A549 (cell line): ENCODE data around the gene SSX2IP.

Experiments used
- BHLHE40 ChIP-seq: IDR thresholded peaks from 2 replicates; pipeline ENCODE4 v1.6.1; 2012; ENCODE audit warnings: low read depth, low read length, inconsistent platforms
- CTCF ChIP-seq: fragments of >200 bp; sonication (Bioruptor Twin); formaldehyde crosslinking; IDR thresholded peaks from 3 replicates; pipeline ENCODE4 v1.5.1; 2016
- HDAC2 ChIP-seq: fragments of 200-600 bp; sonication (generic); IDR thresholded peaks from 2 replicates; pipeline ENCODE4 v1.6.1; 2016
- JUN ChIP-seq, 2 experiments: fragments of >200 bp; sonication (Bioruptor Twin); formaldehyde crosslinking; IDR thresholded peaks; 2 replicates in 1 of 2; 3 replicates in 1 of 2; pipeline ENCODE4 v1.6.1; 2016 to 2017
- KDM5A ChIP-seq: fragments of 200-600 bp; sonication (generic); IDR thresholded peaks from 2 replicates; pipeline ENCODE4 v1.6.1; 2016; ENCODE audit warnings: antibody characterized with exemption, mild to moderate bottlenecking
- PBX3 ChIP-seq: IDR thresholded peaks from 2 replicates; pipeline ENCODE4 v1.6.1; 2012
- RFX5 ChIP-seq: fragments of 450-650 bp; IDR thresholded peaks from 2 replicates; pipeline ENCODE4 v1.7.1; 2014; ENCODE audit warnings: antibody characterized with exemption, mild to moderate bottlenecking, moderate library complexity

- no peak for TF ChIP-seq CTCF
- no peak for TF ChIP-seq HDAC2
- no peak for TF ChIP-seq BHLHE40
- TF ChIP-seq PBX3 = no peak
- no peak for TF ChIP-seq JUN (IDR thresholded peaks at IDR 0.05)
- no peak for TF ChIP-seq RFX5
- TF ChIP-seq KDM5A = no peak
Measured at GRCh38 chr1:84603941-84604830, 86.1 kb downstream of the SSX2IP start.
